GM23338 (cell line): ENCODE results near the gene MYO18B. TPM values are rescaled to one million over a fixed set of nuclear protein-coding genes. Genes with fewer than 3 reads are reported as not detected.
A peak's percentile ranks its signal among the peaks of the same experiment; 100 is the strongest.

Source experiments
- ATAC-seq: fragments of 200-7000 bp; cut with Tn5 transposase; 3 replicates; pipeline ENCODE4 v1.9.1; 2020
- DNase-seq: peaks from one replicate; pipeline ENCODE4 v3.0.0-alpha.2; 2015; ENCODE audit warnings: low spot score
- H2AFZ ChIP-seq: fragments of 200-600 bp; sonication (generic); 2 replicates; pipeline ENCODE4 v1.8.0; 2016; ENCODE audit warnings: antibody characterized with exemption, mild to moderate bottlenecking, moderate library complexity
- H3F3A ChIP-seq: fragments of 200-600 bp; sonication (generic); replicated peaks from 2 replicates; pipeline ENCODE4 v1.8.0; 2017; ENCODE audit warnings: antibody characterized with exemption, mixed run types, low read depth
- H3K27ac ChIP-seq: fragments of 200-600 bp; sonication (generic); 2 replicates; pipeline ENCODE4 v1.6.1; 2016; ENCODE audit warnings: low read depth
- H3K27me3 ChIP-seq: fragments of 200-600 bp; sonication (generic); 2 replicates; pipeline ENCODE4 v1.8.0; 2016; ENCODE audit warnings: mild to moderate bottlenecking, mixed run types, moderate library complexity; ENCODE audit not compliant: insufficient read depth
- H3K36me3 ChIP-seq: fragments of 200-600 bp; sonication (generic); 2 replicates; pipeline ENCODE4 v1.8.0; 2016; ENCODE audit warnings: mild to moderate bottlenecking; ENCODE audit not compliant: insufficient read depth
- H3K4me1 ChIP-seq: fragments of 200-600 bp; sonication (generic); 2 replicates; pipeline ENCODE4 v1.8.0; 2016; ENCODE audit warnings: mild to moderate bottlenecking, moderate library complexity; ENCODE audit not compliant: insufficient read depth
- H3K4me2 ChIP-seq: fragments of 200-600 bp; sonication (generic); 2 replicates; pipeline ENCODE4 v1.7.1; 2017; ENCODE audit warnings: mixed run types
- H3K4me3 ChIP-seq: fragments of 200-600 bp; sonication (generic); 2 replicates; pipeline ENCODE4 v1.6.1; 2016; ENCODE audit warnings: mixed run types
- H3K79me2 ChIP-seq: fragments of 200-600 bp; sonication (generic); replicated peaks from 2 replicates; pipeline ENCODE4 v1.8.0; 2017; ENCODE audit warnings: mild to moderate bottlenecking; ENCODE audit not compliant: insufficient read depth
- H3K9me2 ChIP-seq: fragments of 200-600 bp; sonication (generic); 2 replicates; pipeline ENCODE4 v1.8.0; 2017; ENCODE audit not compliant: insufficient read depth
- H4K20me1 ChIP-seq: fragments of 200-600 bp; sonication (generic); replicated peaks from 2 replicates; pipeline ENCODE4 v1.8.0; 2017; ENCODE audit warnings: mild to moderate bottlenecking; ENCODE audit not compliant: insufficient read depth
- H3K27ac Mint-ChIP-seq: 2 replicates; pipeline ENCODE4 v1.8.0; 2020; ENCODE audit warnings: inconsistent platforms, mild to moderate bottlenecking, moderate library complexity, mixed read lengths
- H3K27me3 Mint-ChIP-seq: 3 replicates; pipeline ENCODE4 v1.8.0; 2022; ENCODE audit warnings: low read depth, mild to moderate bottlenecking, moderate library complexity, mixed read lengths, inconsistent platforms; ENCODE audit not compliant: insufficient read depth, poor library complexity
- H3K36me3 Mint-ChIP-seq: 3 replicates; pipeline ENCODE4 v1.8.0; 2021; ENCODE audit warnings: low read depth, mild to moderate bottlenecking, inconsistent platforms, moderate library complexity, mixed read lengths
- H3K4me1 Mint-ChIP-seq: 3 replicates; pipeline ENCODE4 v1.8.0; 2020; ENCODE audit warnings: mild to moderate bottlenecking, inconsistent platforms, mixed read lengths
- H3K4me3 Mint-ChIP-seq: 3 replicates; pipeline ENCODE4 v1.8.0; 2021; ENCODE audit warnings: moderate library complexity, mild to moderate bottlenecking, inconsistent platforms, mixed read lengths
- H3K9me3 Mint-ChIP-seq: 3 replicates; pipeline ENCODE4 v1.8.0; 2020; ENCODE audit warnings: moderate library complexity, mild to moderate bottlenecking, inconsistent platforms, mixed read lengths
- CTCF ChIP-seq, 2 experiments: fragments of 200-600 bp in 1 of 2; sonication (generic) in 1 of 2; conservative IDR thresholded peaks; 2 replicates each; pipeline versions ENCODE4 v1.5.1 to v1.6.1; 2016 to 2017; ENCODE audit warnings: antibody characterized with exemption in 2 of 2, low read depth in 2 of 2, mild to moderate bottlenecking in 2 of 2, moderate library complexity in 1 of 2
- JUNB ChIP-seq: IDR thresholded peaks from one replicate; pipeline ENCODE4 v1.6.1; 2016; ENCODE audit warnings: antibody characterized with exemption; ENCODE audit not compliant: unreplicated experiment
- REST ChIP-seq: IDR thresholded peaks from one replicate; pipeline ENCODE4 v1.6.1; 2018; ENCODE audit warnings: antibody characterized with exemption; ENCODE audit not compliant: unreplicated experiment
- polyA plus RNA-seq: library from polyadenylated mRNA; unstranded; fragments of >200 nt; fragmentation: Nextera tagmentation; extraction: Ambion mirVana; gene quantifications from 2 replicates; pipeline ENCODE4 v1.2.1, GENCODE V29; 2016
- total RNA-seq: library from RNA; depleted of rRNA; stranded (reverse); fragments of >200 nt; shearing (Covaris generic); gene quantifications from 2 replicates; pipeline ENCODE4 v1.2.3, GENCODE V29; 2014

MYO18B gene
- total and polyA plus RNA-seq, 2 experiments from 2014 or later = 0.36 to 0.45 TPM

- H3K4me2 ChIP-seq = no peak overlapping the region
- no peak overlapping the region for H3K27ac ChIP-seq
- H3K4me3 Mint-ChIP-seq = no peak overlapping the region
- H3K9me3 Mint-ChIP-seq = no peaks in the 10 kb centered on the region
- no peak overlapping the region for H3K27ac Mint-ChIP-seq
- H3K27me3 ChIP-seq = no peaks in the 10 kb centered on the region
- H3F3A ChIP-seq = no peaks in the 10 kb centered on the region
- DNase-seq (no peak), ATAC-seq (no peak)
- no peaks in the 10 kb centered on the region for H3K9me2 ChIP-seq
- no peak overlapping the region for H2AFZ ChIP-seq
- no peaks in the 10 kb centered on the region for H3K4me1 ChIP-seq
- H4K20me1 ChIP-seq = peaks cover 3% of the 10 kb centered on the region; the same call in 1 of the 2 replicates
- no peaks in the 10 kb centered on the region; the same call in 1 of the 2 replicates for H3K36me3 ChIP-seq
- peaks cover 6% of the 10 kb centered on the region for H3K27me3 Mint-ChIP-seq
- no peaks in the 10 kb centered on the region for H3K79me2 ChIP-seq
- no peak for TF ChIP-seq JUNB
- H3K36me3 Mint-ChIP-seq = peaks cover 7% of the 10 kb centered on the region
- H3K4me3 ChIP-seq = no peak overlapping the region
- H3K4me1 Mint-ChIP-seq = no peaks in the 10 kb centered on the region
Measured at GRCh38 chr22:25701056-25701780, 40.8 kb upstream of the MYO18B start.

- TF ChIP-seq CTCF (conservative IDR thresholded peaks at IDR 0.05; ENCODE audit: low read depth in 2 of 2) (peak in 1 of 2 experiments; percentile 35; a peak in 2 of 4 replicates), REST (no peak)
- Histone ChIP-seq H4K20me1 (peaks cover 3% of the 10 kb centered on the region; the same call in 1 of the 2 replicates), H3K27me3 (no peaks in the 10 kb centered on the region), H3K4me2 (no peak overlapping the region), H3K9me2 (no peaks in the 10 kb centered on the region), H3K4me3 (no peak overlapping the region), H3K27ac (no peak overlapping the region), H3F3A (no peaks in the 10 kb centered on the region), H3K4me1 (no peaks in the 10 kb centered on the region), H3K36me3 (no peaks in the 10 kb centered on the region), H2AFZ (no peak overlapping the region), H3K79me2 (no peaks in the 10 kb centered on the region)
- peaks cover 6% of the 10 kb centered on the region for H3K27me3 Mint-ChIP-seq
- peaks cover 3% of the 10 kb centered on the region; the same call in 2 of the 3 replicates for H3K36me3 Mint-ChIP-seq
- H3K9me3 Mint-ChIP-seq = no peaks in the 10 kb centered on the region
- H3K4me3 Mint-ChIP-seq = no peak overlapping the region
- no peak overlapping the region for H3K27ac Mint-ChIP-seq
- DNase-seq (no peak), ATAC-seq (no peak)
- no peaks in the 10 kb centered on the region for H3K4me1 Mint-ChIP-seq
Measured at GRCh38 chr22:25702040-25702439, 39.9 kb upstream of the MYO18B start.
